ENCODE measurements around the gene NRXN3. TPM values are rescaled to one million over a fixed set of nuclear protein-coding genes. Genes with fewer than 3 reads are reported as not detected.

The NRXN3 gene
- total RNA-seq, 4 donors from 2014 or later, result 0.04 to 0.16 TPM; not detected in 2

DNA sequence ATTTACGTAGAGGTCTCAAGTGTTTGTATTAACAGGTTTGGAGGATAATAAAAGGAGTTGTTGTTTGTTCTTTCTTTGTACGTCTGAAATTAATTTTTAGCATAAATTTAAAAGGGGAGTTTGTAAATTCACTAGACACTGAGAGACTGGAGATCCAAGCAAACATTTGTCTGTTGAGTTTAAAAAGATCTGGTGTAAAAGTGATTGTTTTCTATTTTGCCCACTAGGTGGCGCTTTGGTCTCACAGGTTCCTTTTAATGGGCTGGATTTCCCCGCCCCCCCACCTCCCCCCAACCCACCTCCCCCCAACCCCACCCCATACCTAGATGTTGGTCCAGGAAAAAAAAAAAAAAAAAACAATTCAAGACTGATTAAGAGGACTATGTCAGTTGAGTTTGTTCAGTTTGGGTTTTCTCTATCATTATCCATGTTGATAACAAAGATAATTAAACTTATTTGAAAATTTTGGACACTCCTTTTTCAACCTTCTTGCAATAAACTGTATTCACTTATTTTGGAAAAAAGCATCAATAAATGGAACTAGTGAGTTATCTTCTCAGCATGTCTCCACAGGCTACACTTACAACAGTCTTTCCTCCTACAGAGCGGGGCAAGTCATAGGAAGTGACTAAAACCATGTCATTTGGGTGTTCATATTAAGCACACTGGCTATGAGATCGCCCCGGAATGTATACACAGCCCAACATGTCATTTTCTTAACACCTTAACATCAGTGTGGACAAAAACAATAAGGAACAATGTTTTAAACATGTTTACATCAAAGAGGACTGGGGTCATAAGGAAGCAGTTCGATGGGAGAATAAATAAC lies 841.1 kb downstream of the NRXN3 start:
- intact Hi-C loops (cut with DNase I; ENCODE audit: low total_unique reads), result no loop called here
- H3K36me3 ChIP-seq, result no peaks in the 10 kb centered on the region
- in situ Hi-C loops (cut with MboI; ENCODE audit: low sequenced_read_pairs in 4 of 4), result no loop called here
- no peaks in the 10 kb centered on the region for H3K4me1 ChIP-seq
- DNase-seq (no peak), ATAC-seq (no peak)
- no peak overlapping the region for H3K27ac ChIP-seq
- no peak overlapping the region for H3K4me3 ChIP-seq
- TF ChIP-seq, protein P1, sequence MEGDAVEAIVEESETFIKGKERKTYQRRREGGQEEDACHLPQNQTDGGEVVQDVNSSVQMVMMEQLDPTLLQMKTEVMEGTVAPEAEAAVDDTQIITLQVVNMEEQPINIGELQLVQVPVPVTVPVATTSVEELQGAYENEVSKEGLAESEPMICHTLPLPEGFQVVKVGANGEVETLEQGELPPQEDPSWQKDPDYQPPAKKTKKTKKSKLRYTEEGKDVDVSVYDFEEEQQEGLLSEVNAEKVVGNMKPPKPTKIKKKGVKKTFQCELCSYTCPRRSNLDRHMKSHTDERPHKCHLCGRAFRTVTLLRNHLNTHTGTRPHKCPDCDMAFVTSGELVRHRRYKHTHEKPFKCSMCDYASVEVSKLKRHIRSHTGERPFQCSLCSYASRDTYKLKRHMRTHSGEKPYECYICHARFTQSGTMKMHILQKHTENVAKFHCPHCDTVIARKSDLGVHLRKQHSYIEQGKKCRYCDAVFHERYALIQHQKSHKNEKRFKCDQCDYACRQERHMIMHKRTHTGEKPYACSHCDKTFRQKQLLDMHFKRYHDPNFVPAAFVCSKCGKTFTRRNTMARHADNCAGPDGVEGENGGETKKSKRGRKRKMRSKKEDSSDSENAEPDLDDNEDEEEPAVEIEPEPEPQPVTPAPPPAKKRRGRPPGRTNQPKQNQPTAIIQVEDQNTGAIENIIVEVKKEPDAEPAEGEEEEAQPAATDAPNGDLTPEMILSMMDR (IDR thresholded peaks at IDR 0.05 in 4 of 5, conservative IDR thresholded peaks at IDR 0.05 in 1 of 5), result peak in 3 of 5 experiments; percentile 12 to 56 (median 44)
- TF ChIP-seq POLR2A (IDR thresholded peaks at IDR 0.05), result no peak
- H3K27me3 ChIP-seq, result no peaks in the 10 kb centered on the region
- H3K9me3 ChIP-seq, result no peaks in the 10 kb centered on the region

DNA sequence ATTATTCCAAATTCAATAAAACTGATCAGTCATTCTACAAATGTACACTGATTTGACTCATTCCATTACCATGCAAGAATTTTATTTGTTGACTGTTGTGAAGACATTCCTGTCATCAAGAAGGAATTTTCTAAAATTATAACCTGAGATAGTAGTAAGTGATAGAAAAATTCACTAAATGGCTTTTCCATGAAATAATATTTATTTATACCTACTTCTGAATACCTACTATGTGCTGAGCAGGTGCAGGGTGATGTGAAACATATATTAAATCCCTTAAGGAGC lies 841.7 kb downstream of the NRXN3 start:
- DNase-seq (no peak), ATAC-seq (no peak)
- H3K27me3 ChIP-seq, result no peaks in the 10 kb centered on the region
- H3K4me3 ChIP-seq, result no peak overlapping the region
- in situ Hi-C loops (cut with MboI; ENCODE audit: low sequenced_read_pairs in 4 of 4), result no loop called here
- no peaks in the 10 kb centered on the region for H3K36me3 ChIP-seq
- no peaks in the 10 kb centered on the region for H3K9me3 ChIP-seq
- no peak overlapping the region for H3K27ac ChIP-seq
- no peaks in the 10 kb centered on the region for H3K4me1 ChIP-seq
- intact Hi-C loops (cut with DNase I; ENCODE audit: low total_unique reads), result no loop called here
- no peak for TF ChIP-seq POLR2A (IDR thresholded peaks at IDR 0.05)
- TF ChIP-seq, protein P1 (IDR thresholded peaks at IDR 0.05 in 4 of 5, conservative IDR thresholded peaks at IDR 0.05 in 1 of 5), result no peak

DNA sequence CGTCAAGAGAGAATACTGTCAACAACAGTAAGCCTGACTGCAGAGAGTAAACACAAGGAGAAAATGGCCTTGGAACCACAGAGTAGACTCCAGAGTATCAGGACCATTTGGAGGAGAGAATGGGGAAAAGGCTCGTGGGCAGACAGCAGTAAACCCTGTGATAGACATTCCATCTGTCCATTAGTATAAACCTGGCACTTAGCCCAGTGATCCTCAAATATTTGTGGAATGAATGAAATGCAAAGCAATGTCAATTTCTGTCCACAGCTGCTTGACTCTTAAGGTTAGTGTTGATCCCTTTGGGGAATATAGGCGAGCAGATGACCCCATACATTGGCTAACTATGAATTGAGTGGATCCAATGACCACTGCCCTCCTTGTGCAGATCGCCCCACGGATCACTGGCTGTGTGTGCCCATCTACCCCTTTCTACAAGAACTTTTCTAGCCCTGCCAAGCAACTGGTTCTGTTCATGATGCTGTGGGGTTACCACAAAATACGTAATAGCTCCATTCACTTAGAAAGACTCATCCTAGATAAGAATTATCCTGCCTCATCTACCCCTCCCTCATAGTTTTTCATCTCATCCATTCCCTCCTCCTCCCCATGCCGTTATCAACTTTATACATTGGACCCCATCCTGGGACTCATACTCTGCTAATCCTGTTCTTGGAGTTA lies 846.8 kb downstream of the NRXN3 start:
- Histone ChIP-seq H3K27me3 (no peaks in the 10 kb centered on the region), H3K4me1 (no peaks in the 10 kb centered on the region), H3K27ac (no peak overlapping the region), H3K9me3 (no peaks in the 10 kb centered on the region), H3K4me3 (no peak overlapping the region), H3K36me3 (no peaks in the 10 kb centered on the region)
- TF ChIP-seq, protein P1 (IDR thresholded peaks at IDR 0.05 in 4 of 5, conservative IDR thresholded peaks at IDR 0.05 in 1 of 5), result no peak
- TF ChIP-seq POLR2A (IDR thresholded peaks at IDR 0.05), result no peak
- ATAC-seq, result no peak
- in situ Hi-C loops (cut with MboI; ENCODE audit: low sequenced_read_pairs in 4 of 4) (no loop called here), intact Hi-C loops (cut with DNase I; ENCODE audit: low total_unique reads) (no loop called here)
- no peak for DNase-seq

DNA sequence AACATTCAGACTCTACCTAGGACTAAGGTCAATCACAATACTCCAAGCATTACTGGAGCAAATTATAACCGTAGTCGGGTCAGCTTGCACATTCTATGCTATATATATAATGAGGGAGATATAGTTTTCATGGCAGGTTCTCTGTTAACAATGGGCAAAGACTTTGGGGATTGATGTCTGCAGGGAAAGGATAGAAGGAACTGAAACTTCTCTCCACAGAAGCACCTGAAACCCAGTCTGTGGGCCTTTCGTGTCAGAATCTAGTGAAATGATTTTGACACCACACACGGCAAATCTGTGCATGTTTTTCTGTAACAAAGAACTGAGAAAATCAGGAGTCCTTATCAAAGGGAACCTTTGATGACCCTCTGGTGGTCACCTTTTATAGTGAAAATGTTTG lies 847.4 kb downstream of the NRXN3 start:
- no peak for TF ChIP-seq POLR2A (IDR thresholded peaks at IDR 0.05)
- TF ChIP-seq, protein P1 (IDR thresholded peaks at IDR 0.05 in 4 of 5, conservative IDR thresholded peaks at IDR 0.05 in 1 of 5), result no peak
- in situ Hi-C loops (cut with MboI; ENCODE audit: low sequenced_read_pairs in 4 of 4), result no loop called here
- no peaks in the 10 kb centered on the region for H3K4me1 ChIP-seq

More for the DNA sequence above, 847.4 kb downstream of the NRXN3 start:
- H3K9me3 ChIP-seq, result no peaks in the 10 kb centered on the region
- no peak for DNase-seq
- intact Hi-C loops (cut with DNase I; ENCODE audit: low total_unique reads), result no loop called here
- no peak overlapping the region for H3K4me3 ChIP-seq
- H3K36me3 ChIP-seq, result no peaks in the 10 kb centered on the region
- no peaks in the 10 kb centered on the region for H3K27me3 ChIP-seq
- no peak for ATAC-seq
- H3K27ac ChIP-seq, result no peak overlapping the region
